Ectodermal cell (in vitro differentiated cells): ENCODE measurements around the gene TRIM42.

ENCODE experiments used
- H3K27ac ChIP-seq: 2 replicates; pipeline ENCODE4 v1.7.0; 2013; ENCODE audit warnings: mild to moderate bottlenecking, low read depth, low read length; ENCODE audit not compliant: insufficient read depth, poor library complexity, severe bottlenecking
- H3K27me3 ChIP-seq: 2 replicates; pipeline ENCODE4 v1.7.0; 2013; ENCODE audit warnings: mild to moderate bottlenecking, low read length; ENCODE audit not compliant: insufficient read depth, control insufficient read depth, poor library complexity, severe bottlenecking
- H3K36me3 ChIP-seq: one replicate; pipeline ENCODE4 v1.7.0; 2013; ENCODE audit warnings: low read length; ENCODE audit not compliant: control insufficient read depth, insufficient read depth
- H3K4me1 ChIP-seq: one replicate; pipeline ENCODE4 v1.7.0; 2013; ENCODE audit warnings: low read length; ENCODE audit not compliant: control insufficient read depth, insufficient read depth
- H3K4me3 ChIP-seq: 2 replicates; pipeline ENCODE4 v1.7.0; 2013; ENCODE audit warnings: low read depth, low read length, control low read depth; ENCODE audit not compliant: insufficient read depth
- H3K9me3 ChIP-seq: 2 replicates; pipeline ENCODE4 v1.7.0; 2013; ENCODE audit warnings: mild to moderate bottlenecking, low read length, moderate library complexity; ENCODE audit not compliant: control insufficient read depth
- WGBS, 2 experiments: methylation state at CpG; one replicate each; pipeline ENCODE4 v1.1.7; 2013; ENCODE audit warnings: missing lambda C conversion rate in 2 of 2; 5-methylcytosine and 5-hydroxymethylcytosine counted together

TRIM42 gene

GRCh38 chr3:140708815-140709214, 31.0 kb downstream of the TRIM42 start:
- Histone ChIP-seq H3K27me3 (no peaks in the 10 kb centered on the region), H3K4me3 (no peak overlapping the region), H3K9me3 (peaks cover 4% of the 10 kb centered on the region), H3K4me1 (no peaks in the 10 kb centered on the region), H3K27ac (no peak overlapping the region), H3K36me3 (no peaks in the 10 kb centered on the region)
- 70 to 92% methylated on average over 1 to 2 of the region's 2 CpGs for WGBS, 2 experiments

DNA sequence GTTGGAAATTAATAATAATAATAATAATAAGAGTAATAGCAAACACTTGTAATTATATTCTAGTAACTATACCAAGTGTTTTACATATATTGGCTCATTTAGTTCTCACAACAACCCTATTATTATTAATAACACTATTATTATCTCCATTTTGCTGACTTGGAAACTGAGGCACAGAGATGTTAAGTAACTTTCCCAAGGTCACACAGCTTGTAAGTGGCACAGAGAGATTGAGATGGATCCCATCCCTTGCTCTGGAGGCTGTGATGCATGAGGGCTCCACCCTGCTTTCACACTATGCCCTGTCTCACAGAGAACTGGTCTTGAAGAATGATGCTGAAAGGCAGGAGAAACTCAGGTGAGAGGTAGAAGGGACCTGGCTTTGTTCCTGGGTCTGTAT, 31.9 kb downstream of the TRIM42 start:
- no peaks in the 10 kb centered on the region for H3K36me3 ChIP-seq
- peaks cover 4% of the 10 kb centered on the region for H3K9me3 ChIP-seq
- no peaks in the 10 kb centered on the region for H3K4me1 ChIP-seq
- no peak overlapping the region for H3K27ac ChIP-seq
- H3K4me3 ChIP-seq: no peak overlapping the region
- no peaks in the 10 kb centered on the region for H3K27me3 ChIP-seq

DNA sequence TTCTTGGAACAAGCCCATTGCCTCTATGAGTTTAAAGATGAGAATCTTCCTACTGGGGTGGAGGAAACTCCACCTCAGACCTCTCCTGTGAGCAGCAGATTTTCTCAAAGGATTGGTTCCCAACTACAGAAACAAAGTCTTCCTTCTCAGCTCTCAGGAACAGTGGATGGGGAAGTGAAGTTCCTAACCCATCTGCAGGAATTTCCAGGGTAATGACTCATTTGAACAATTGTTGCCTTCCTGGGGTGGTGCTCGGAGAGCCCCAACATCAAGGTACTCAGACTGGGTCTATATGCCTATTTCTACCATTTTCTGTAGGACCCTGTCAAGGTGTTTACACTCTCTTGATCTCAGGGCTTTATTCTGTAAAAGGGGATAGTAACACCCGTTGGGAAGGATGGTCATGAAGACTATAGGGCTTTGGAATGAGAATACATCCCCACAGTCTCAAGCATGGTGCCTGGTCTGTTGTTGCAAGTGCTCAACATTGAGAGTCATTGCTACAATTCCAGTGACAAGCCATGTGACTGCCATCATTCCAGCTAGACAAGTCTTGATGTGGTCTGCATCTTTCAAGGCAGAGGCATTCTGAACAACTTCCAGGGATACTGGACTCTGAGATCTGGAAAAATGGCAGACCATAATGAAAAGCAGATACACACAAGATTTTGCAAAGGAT, 33.0 kb downstream of the TRIM42 start:
- Histone ChIP-seq H3K36me3 (no peaks in the 10 kb centered on the region), H3K4me1 (no peaks in the 10 kb centered on the region), H3K9me3 (no peaks in the 10 kb centered on the region), H3K4me3 (no peak overlapping the region), H3K27me3 (no peaks in the 10 kb centered on the region), H3K27ac (no peak overlapping the region)
- 90 to 98% methylated on average over 2 of the region's 2 CpGs for WGBS, 2 experiments

- H3K9me3 ChIP-seq: no peaks in the 10 kb centered on the region
- no peak overlapping the region for H3K27ac ChIP-seq
These were observed 33.6 kb downstream of the TRIM42 start for GRCh38 chr3:140711390-140712035.

DNA sequence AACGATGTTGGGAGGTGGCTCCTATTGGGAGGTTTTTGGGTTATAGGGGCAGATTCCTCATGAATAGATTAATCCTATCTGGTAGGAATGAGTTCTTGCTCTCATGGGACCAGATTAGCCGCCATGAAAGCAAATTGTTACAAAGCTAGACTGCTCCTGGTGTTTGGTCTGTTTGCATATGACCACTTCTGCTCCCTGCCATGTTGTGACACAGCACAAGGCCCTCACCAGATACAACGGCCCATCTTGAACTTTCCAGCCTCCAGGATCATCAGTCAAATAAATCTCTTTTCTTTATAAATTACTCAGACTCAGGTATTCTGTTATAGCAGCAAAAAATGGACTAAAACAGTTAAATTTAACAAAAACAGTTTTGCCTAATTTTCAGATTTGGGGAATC, 34.4 kb downstream of the TRIM42 start:
- H3K36me3 ChIP-seq: no peaks in the 10 kb centered on the region
- WGBS, 2 experiments: 87 to 89% methylated on average over 3 of the region's 3 CpGs
- no peak overlapping the region for H3K27ac ChIP-seq
- no peaks in the 10 kb centered on the region for H3K9me3 ChIP-seq
- H3K4me1 ChIP-seq: no peaks in the 10 kb centered on the region
- no peaks in the 10 kb centered on the region for H3K27me3 ChIP-seq
- H3K4me3 ChIP-seq: no peak overlapping the region

More at GRCh38 chr3:140711390-140712035, 33.6 kb downstream of the TRIM42 start:
- H3K4me3 ChIP-seq: no peak overlapping the region
- H3K36me3 ChIP-seq: no peaks in the 10 kb centered on the region
- H3K4me1 ChIP-seq: no peaks in the 10 kb centered on the region
- 75 to 84% methylated on average over 4 of the region's 4 CpGs for WGBS, 2 experiments
- no peaks in the 10 kb centered on the region for H3K27me3 ChIP-seq

DNA sequence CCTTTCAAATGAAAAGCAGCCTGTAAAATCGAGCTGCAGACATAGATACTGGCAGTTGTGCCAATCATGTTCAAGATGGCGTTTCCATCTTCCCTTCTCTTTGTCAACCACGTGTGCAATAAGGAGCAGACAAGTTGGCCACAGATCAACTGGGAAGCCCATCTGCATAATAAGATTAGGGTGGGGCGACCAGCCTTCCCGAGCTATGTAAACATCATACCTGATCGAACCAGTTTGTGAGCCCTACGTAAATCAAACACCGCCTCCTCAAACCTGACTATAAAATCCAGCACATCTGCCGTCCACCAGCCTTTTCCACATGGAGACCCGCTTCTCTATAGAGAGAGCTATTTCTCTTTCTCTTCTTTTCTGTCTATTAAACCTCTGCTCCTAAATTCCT, 37.2 kb downstream of the TRIM42 start:
- Histone ChIP-seq H3K4me1 (no peaks in the 10 kb centered on the region), H3K27me3 (no peaks in the 10 kb centered on the region), H3K9me3 (no peaks in the 10 kb centered on the region), H3K4me3 (no peak overlapping the region), H3K27ac (no peak overlapping the region), H3K36me3 (no peaks in the 10 kb centered on the region)
- 93% methylated on average over 10 of the region's 10 CpGs for WGBS, 2 experiments

DNA sequence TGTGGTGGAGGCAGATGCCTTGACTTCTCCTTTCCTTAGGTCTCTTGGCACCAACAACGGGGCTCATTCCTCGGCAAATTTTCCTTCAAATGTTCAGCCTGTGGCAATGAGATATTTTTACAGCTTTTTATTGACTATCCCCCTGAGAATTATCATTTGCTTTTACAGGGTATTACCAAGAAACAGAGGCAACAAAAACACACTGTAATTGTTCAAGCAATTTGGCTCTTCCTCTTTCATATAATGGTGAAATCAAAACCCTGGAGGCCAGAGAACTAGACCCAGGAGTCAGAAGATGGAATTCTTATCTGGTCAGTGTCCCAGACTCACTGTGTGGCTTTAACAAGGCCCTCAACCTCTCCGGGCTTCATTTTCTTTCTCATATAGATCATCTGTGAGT, 40.1 kb downstream of the TRIM42 start:
- H3K27ac ChIP-seq: no peak overlapping the region
- 89 to 91% methylated on average over 2 to 3 of the region's 3 CpGs for WGBS, 2 experiments
- H3K4me1 ChIP-seq: no peaks in the 10 kb centered on the region
- no peaks in the 10 kb centered on the region for H3K9me3 ChIP-seq
- H3K36me3 ChIP-seq: no peaks in the 10 kb centered on the region
- no peaks in the 10 kb centered on the region for H3K27me3 ChIP-seq
- H3K4me3 ChIP-seq: no peak overlapping the region

GRCh38 chr3:140719841-140720614, 42.2 kb downstream of the TRIM42 start:
- Histone ChIP-seq H3K27ac (no peak overlapping the region), H3K4me3 (no peak overlapping the region)
- WGBS, 2 experiments: 82 to 86% methylated on average over 5 of the region's 5 CpGs

DNA sequence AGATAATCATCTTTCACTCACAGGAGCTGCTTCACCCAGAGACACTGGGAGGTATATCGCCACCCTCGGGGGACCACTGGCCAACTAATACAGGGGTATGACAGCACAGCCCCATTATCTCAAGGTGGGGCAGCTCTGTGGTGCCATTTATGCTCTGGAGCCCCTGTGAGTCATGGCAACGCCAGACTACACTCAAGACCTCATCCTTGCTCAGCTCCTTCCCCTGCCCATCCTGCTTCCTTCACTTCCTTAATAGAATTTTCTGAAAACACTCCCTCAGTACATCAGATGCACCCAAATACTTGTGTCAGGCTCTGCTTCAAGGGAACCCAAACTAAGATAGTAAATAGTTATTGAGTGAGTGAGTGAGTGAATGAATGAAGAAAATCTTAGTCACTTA, 45.7 kb downstream of the TRIM42 start:
- no peak overlapping the region for H3K4me3 ChIP-seq
- H3K36me3 ChIP-seq: no peaks in the 10 kb centered on the region
- H3K27ac ChIP-seq: no peak overlapping the region
- WGBS, 2 experiments: 80 to 85% methylated on average over 3 of the region's 3 CpGs
- no peaks in the 10 kb centered on the region for H3K4me1 ChIP-seq
- H3K9me3 ChIP-seq: no peaks in the 10 kb centered on the region
- no peaks in the 10 kb centered on the region for H3K27me3 ChIP-seq

More at GRCh38 chr3:140719841-140720614, 42.2 kb downstream of the TRIM42 start:
- Histone ChIP-seq H3K36me3 (no peaks in the 10 kb centered on the region), H3K9me3 (no peaks in the 10 kb centered on the region), H3K27me3 (no peaks in the 10 kb centered on the region), H3K4me1 (no peaks in the 10 kb centered on the region)
